HG02840 (cell line): ENCODE measurements around the gene ABHD17B.
A peak's percentile ranks its signal among the peaks of the same experiment; 100 is the strongest.
"Not testable (repeated sequence)": the region's sequence is repeated elsewhere in the genome, so short reads cannot be mapped to it uniquely, and the experiment has no call there.

ENCODE experiments used
- ATAC-seq: cut with Tn5 transposase; IDR thresholded peaks from one replicate; pipeline ENCODE4 v1.9.1; 2021; ENCODE audit warnings: mild to moderate bottlenecking, moderate library complexity, moderate number of reproducible peaks; ENCODE audit not compliant: unreplicated experiment, low FRiP score

Gene ABHD17B

GRCh38 chr9:71911061-71911907 is at the start of gene ABHD17B, which contains the start of gene C9orf85:
Gene ABHD17B (minus strand): TSS chr9:71911193. CDS start chr9:71875080, 36,113 bp downstream.
Gene C9orf85 (plus strand): TSS chr9:71911639. CDS start chr9:71911735, 96 bp downstream.
- ATAC-seq, result peak; percentile 95

DNA sequence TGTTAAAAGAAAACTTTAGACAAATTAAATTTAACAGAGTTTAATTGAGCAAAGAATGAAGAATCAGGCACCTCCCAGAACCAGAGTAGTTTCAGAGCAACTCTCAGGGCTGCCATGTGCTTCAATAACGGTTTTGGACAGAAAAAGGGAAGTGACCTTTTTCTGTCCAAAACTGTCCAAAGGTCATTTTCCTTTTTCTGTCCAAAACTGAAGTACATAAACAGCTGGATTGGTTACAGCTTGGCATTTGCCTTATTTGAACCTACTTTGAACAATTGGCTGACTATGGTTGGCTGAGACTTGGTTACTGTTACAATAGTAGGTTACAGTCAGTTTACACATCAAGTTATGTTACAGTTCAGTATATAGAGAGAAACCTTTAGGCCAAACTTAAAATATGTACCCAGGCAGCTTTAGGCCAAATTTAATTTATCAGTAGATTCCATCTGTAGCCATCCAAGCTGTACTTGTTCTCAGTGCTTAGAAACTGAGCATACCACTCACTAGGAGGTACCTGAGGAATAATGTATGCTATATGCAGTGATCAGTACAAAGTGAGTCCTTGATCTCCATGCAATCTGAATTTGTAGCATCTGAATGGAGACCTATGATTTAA is 44.4 kb upstream of the ABHD17B start:
- no peak for ATAC-seq

DNA sequence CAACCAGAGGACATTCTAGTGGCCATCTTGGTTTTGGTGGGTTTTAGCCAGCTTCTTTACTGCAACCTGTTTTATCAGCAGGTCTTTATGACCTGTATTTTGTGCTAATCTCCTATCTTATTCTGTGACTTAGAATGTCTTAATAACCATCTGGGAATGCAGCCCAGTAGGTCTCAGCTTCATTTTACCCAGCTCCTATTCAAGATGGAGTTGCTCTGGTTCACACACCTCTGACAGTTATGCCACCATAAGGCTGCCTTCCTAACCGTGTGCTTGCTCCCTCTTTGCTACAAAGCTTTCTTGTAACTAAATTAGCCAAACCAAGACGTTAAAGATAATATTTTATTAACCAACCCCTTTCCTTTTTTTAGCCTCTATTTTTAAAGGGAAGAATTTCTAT is 43.7 kb upstream of the ABHD17B start:
- not testable (repeated sequence) for ATAC-seq

GRCh38 chr9:71944754-71945375 is 33.9 kb upstream of the ABHD17B start:
- no peak for ATAC-seq

- ATAC-seq, result no peak
These were observed 31.1 kb upstream of the ABHD17B start for GRCh38 chr9:71941998-71942567.

GRCh38 chr9:71941060-71941568 is 30.1 kb upstream of the ABHD17B start:
- ATAC-seq, result no peak

GRCh38 chr9:71937898-71938297 is 26.9 kb upstream of the ABHD17B start:
- no peak for ATAC-seq

- no peak for ATAC-seq
These were observed 26.2 kb upstream of the ABHD17B start for GRCh38 chr9:71937070-71937625.

GRCh38 chr9:71936066-71936465 is 25.1 kb upstream of the ABHD17B start:
- no peak for ATAC-seq

GRCh38 chr9:71931166-71931565 is 20.2 kb upstream of the ABHD17B start:
- no peak for ATAC-seq

DNA sequence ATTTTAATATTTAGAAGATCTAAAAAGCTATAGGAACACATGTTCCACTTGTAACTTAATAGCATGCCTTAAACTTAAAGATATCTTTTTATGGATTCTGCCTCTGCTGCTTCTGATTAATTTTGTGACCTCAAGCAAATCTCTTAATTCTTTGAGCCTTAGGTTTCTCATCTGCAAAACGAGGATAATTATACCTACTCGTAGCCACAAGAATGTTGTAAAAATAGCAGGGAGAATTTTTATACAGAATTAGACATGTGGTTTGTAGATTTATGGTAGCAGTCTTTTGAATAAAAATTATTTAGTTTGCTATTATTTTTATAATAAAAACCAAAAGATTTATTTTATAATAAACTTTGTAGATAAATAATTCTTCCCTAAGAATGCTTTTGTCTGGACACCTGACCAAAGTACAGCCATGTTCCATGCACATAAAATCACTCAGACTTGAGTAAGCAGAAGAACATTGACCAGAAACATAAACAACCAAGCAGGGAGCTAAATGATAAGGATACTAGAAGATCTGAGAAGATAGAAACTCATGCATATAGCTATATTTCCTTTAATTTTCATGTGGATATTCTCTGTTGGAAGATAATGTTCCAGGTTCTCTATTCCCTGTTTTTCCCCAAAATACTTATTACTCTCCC is 18.9 kb upstream of the ABHD17B start:
- ATAC-seq, result no peak

DNA sequence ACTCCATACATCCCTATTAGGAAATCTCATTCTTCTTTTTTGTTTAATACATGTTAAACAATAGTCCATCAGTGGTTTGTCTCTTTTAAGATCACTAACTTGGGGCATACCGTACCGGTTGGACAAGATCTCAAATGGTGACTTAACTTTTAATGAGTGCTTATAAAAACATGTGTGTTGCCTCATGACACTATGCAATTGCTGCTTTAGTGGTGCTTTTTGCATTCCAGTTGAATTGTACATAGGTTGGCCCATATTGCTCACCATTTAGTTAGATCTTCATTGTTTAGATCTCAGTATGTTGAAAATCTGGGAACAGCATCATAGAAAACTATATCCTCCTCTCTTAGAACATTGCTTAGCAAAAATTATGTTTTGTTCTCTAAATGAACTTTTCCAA is 18.2 kb upstream of the ABHD17B start:
- ATAC-seq, result no peak

- no peak for ATAC-seq
These were observed 17.8 kb upstream of the ABHD17B start for GRCh38 chr9:71928806-71929205.

- no peak for ATAC-seq
These were observed 17.4 kb upstream of the ABHD17B start for GRCh38 chr9:71928376-71928775.

- no peak for ATAC-seq
These were observed 14.8 kb upstream of the ABHD17B start for GRCh38 chr9:71925834-71926233.

GRCh38 chr9:71924576-71924975 is 13.6 kb upstream of the ABHD17B start:
- no peak for ATAC-seq

GRCh38 chr9:71921190-71921814 is 10.3 kb upstream of the ABHD17B start:
- no peak for ATAC-seq

GRCh38 chr9:71920456-71921189 is 9.6 kb upstream of the ABHD17B start:
- ATAC-seq, result no peak

- ATAC-seq, result no peak
These were observed 7.4 kb upstream of the ABHD17B start for GRCh38 chr9:71918419-71918818.
